ENCODE results near the gene UPF1. TPM values are rescaled to one million over a fixed set of nuclear protein-coding genes. Genes with fewer than 3 reads are reported as not detected.

The UPF1 gene
- polyA plus RNA-seq, 1 of the 3 experiments (the other 2 are of a cell fraction) = 33.3 TPM

- no peak for DNase-seq
- ChIA-PET CTCF (interaction anchor here (1.6 kb wide), 1 partner anchor 449 kb away, joined by 5 read pairs; no protein-coding TSS in a partner anchor), POLR2A (interaction anchor here (2.1 kb wide), 1 partner anchor 19 kb away, joined by 6 read pairs; the partner anchor contains the start of genes COPE and DDX49)
- H3K27me3 ChIP-seq (ENCODE audit: insufficient read depth) = no peaks in the 10 kb centered on the region
- H4K20me1 ChIP-seq (ENCODE audit: insufficient read depth) = no peaks in the 10 kb centered on the region
- H2AFZ ChIP-seq (ENCODE audit: low read depth) = no peak overlapping the region
- H3K4me3 ChIP-seq (ENCODE audit: low read depth in 2 of 2, low read length in 1 of 2) = no peak overlapping the region
- TF ChIP-seq NFIC (IDR thresholded peaks at IDR 0.05; ENCODE audit: borderline replicate concordance) (no peak), MXI1 (IDR thresholded peaks at IDR 0.05; ENCODE audit: low read depth, low read length) (no peak)
- no peak overlapping the region for H3K27ac ChIP-seq (ENCODE audit: low read depth in 2 of 2, low read length in 1 of 2)
- no peak overlapping the region for H3K9ac ChIP-seq
- peaks cover 9% of the 10 kb centered on the region for H3F3A ChIP-seq (replicated peaks; ENCODE audit: insufficient read depth)
- no peaks in the 10 kb centered on the region for H3K9me3 ChIP-seq
- H3K36me3 ChIP-seq (replicated peaks in 1 of 2; ENCODE audit: control insufficient read depth in 1 of 2, insufficient read depth in 2 of 2, low read length in 1 of 2) = peaks cover 0 to 34% of the 10 kb centered on the region in 2 experiments
- 94% methylated on average over 7 of the region's 20 CpGs for WGBS (ENCODE audit: low lambda C conversion rate)
- H3K79me2 ChIP-seq (ENCODE audit: insufficient read depth) = no peaks in the 10 kb centered on the region
- peaks cover 0 to 11% of the 10 kb centered on the region in 2 experiments; a peak in 1 of 4 replicates for H3K4me1 ChIP-seq (ENCODE audit: control insufficient read depth in 1 of 2, insufficient read depth in 2 of 2, low read depth in 1 of 2, low read length in 1 of 2)
- no peaks in the 10 kb centered on the region for H3K9me2 ChIP-seq
- no peak overlapping the region for H3K4me2 ChIP-seq
Observed at GRCh38 chr19:18899624-18900560, 68.1 kb downstream of the UPF1 start.

DNA sequence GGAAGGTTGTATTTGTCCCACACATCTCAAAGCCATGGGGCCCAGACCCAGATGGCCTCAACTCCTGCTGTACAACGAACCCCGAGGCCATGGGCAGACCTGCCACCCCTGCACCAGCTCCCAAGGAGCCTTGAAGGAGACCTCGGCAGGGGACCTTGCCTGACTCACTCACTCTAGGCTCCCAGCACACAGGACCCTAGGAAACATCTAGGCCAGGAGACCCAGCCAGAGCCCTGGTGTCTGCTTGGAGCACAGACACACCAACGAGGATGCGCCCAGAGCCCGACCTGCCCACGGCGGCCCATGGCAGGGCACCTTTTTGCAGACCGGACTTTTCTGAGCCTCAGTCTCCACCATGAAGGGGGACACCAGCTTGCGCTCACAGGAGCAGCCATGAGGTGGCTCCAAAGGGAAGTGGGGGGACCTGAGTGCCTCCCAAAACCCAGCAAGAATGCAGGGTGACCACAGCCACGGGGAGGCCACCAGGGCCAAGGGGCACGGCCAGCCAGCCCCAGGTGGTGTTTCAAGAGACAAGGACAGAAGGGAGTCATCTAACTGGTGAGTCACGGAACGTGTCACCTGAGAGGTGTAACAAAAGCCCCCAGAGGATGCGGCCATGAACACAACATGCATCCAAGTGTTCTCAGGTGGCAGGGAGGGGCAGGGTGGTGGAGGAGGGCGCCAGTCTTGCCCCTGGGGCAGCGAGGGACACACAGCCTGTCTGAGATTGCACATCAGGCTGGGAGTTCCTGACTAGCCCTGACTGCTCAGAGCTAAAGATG, 69.1 kb downstream of the UPF1 start:
- Histone ChIP-seq H3K79me2 (ENCODE audit: insufficient read depth) (no peaks in the 10 kb centered on the region), H3F3A (replicated peaks; ENCODE audit: insufficient read depth) (peaks cover 9% of the 10 kb centered on the region), H3K4me2 (no peak overlapping the region), H3K36me3 (replicated peaks in 1 of 2; ENCODE audit: control insufficient read depth in 1 of 2, insufficient read depth in 2 of 2, low read length in 1 of 2) (peaks cover 0 to 44% of the 10 kb centered on the region in 2 experiments), H3K4me1 (ENCODE audit: control insufficient read depth in 1 of 2, insufficient read depth in 2 of 2, low read depth in 1 of 2, low read length in 1 of 2) (peaks cover 0 to 10% of the 10 kb centered on the region in 2 experiments; a peak in 1 of 4 replicates), H3K9me3 (no peaks in the 10 kb centered on the region), H3K27ac (ENCODE audit: low read depth in 2 of 2, low read length in 1 of 2) (no peak overlapping the region), H3K9ac (no peak overlapping the region), H3K9me2 (no peaks in the 10 kb centered on the region), H3K27me3 (ENCODE audit: insufficient read depth) (no peaks in the 10 kb centered on the region), H3K4me3 (ENCODE audit: low read depth in 2 of 2, low read length in 1 of 2) (no peak overlapping the region), H4K20me1 (ENCODE audit: insufficient read depth) (no peaks in the 10 kb centered on the region), H2AFZ (ENCODE audit: low read depth) (no peak overlapping the region)
- POLR2A ChIA-PET = no interaction called here
- DNase-seq = no peak
- CTCF ChIA-PET = no interaction called here
- over 99% methylated on average over 11 of the region's 17 CpGs for WGBS (ENCODE audit: low lambda C conversion rate)
- TF ChIP-seq NFIC (IDR thresholded peaks at IDR 0.05; ENCODE audit: borderline replicate concordance) (no peak), EP300 (IDR thresholded peaks at IDR 0.05; ENCODE audit: borderline replicate concordance in 1 of 2, low read depth in 1 of 2, low read length in 1 of 2) (no peak), NRF1 (IDR thresholded peaks at IDR 0.05; ENCODE audit: low read depth, low read length) (no peak), EZH2phosphoT487 (IDR thresholded peaks at IDR 0.05; ENCODE audit: borderline replicate concordance, low read depth) (no peak), PBX3 (IDR thresholded peaks at IDR 0.05) (no peak), GATA2 (CRISPR knock-in tag; IDR thresholded peaks at IDR 0.05) (no peak), JUND (IDR thresholded peaks at IDR 0.05) (no peak), MXI1 (IDR thresholded peaks at IDR 0.05; ENCODE audit: low read depth, low read length) (no peak), USF2 (IDR thresholded peaks at IDR 0.05; ENCODE audit: borderline replicate concordance, low read depth, low read length) (no peak), ZBTB33 (IDR thresholded peaks at IDR 0.05; ENCODE audit: borderline replicate concordance, low read depth) (no peak), TEAD4 (IDR thresholded peaks at IDR 0.05; ENCODE audit: borderline replicate concordance, insufficient read depth) (no peak), RFX5 (IDR thresholded peaks at IDR 0.05; ENCODE audit: low read length) (no peak), USF1 (IDR thresholded peaks at IDR 0.05; ENCODE audit: borderline replicate concordance, low read depth) (no peak)
- TF ChIP-seq, protein P1, sequence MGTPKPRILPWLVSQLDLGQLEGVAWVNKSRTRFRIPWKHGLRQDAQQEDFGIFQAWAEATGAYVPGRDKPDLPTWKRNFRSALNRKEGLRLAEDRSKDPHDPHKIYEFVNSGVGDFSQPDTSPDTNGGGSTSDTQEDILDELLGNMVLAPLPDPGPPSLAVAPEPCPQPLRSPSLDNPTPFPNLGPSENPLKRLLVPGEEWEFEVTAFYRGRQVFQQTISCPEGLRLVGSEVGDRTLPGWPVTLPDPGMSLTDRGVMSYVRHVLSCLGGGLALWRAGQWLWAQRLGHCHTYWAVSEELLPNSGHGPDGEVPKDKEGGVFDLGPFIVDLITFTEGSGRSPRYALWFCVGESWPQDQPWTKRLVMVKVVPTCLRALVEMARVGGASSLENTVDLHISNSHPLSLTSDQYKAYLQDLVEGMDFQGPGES (IDR thresholded peaks at IDR 0.05; ENCODE audit: low read depth, low read length) = no peak

Measured in SK-N-SH (cell line).